Kidney (tissue), 14 donors: ENCODE data around the gene PPP2R5E. TPM values are rescaled to one million over a fixed set of nuclear protein-coding genes. Genes with fewer than 3 reads are reported as not detected.

Experiments
- DNase-seq, 5 donors: peaks; one replicate each; pipeline ENCODE4 v3.0.0-alpha.2; 2013 to 2020
- FAIRE-seq: peaks from 2 replicates; lab custom pipeline; 2012; peaks lifted over from hg19 to GRCh38; lab: Jason Lieb, UNC
- H3K27ac ChIP-seq, 2 donors: one replicate each; pipeline ENCODE4 v1.7.0; 2013; ENCODE audit warnings: low read depth in 2 of 2, low read length in 2 of 2, inconsistent platforms in 1 of 2
- H3K27me3 ChIP-seq: one replicate; pipeline ENCODE4 v1.7.1; 2013; ENCODE audit warnings: low read length, inconsistent platforms; ENCODE audit not compliant: control insufficient read depth, insufficient read depth
- H3K36me3 ChIP-seq, 3 donors: one replicate each; pipeline versions ENCODE4 v1.7.0 to v1.7.1; 2013; ENCODE audit warnings: low read length in 3 of 3, control low read depth in 1 of 3, inconsistent platforms in 1 of 3; ENCODE audit not compliant: insufficient read depth in 3 of 3, control insufficient read depth in 2 of 3
- H3K4me1 ChIP-seq, 3 donors: one replicate each; pipeline versions ENCODE4 v1.7.0 to v1.7.1; 2013; ENCODE audit warnings: low read length in 3 of 3, inconsistent platforms in 1 of 3, low read depth in 1 of 3; ENCODE audit not compliant: control insufficient read depth in 2 of 3, insufficient read depth in 2 of 3
- H3K4me3 ChIP-seq, 3 donors: one replicate each; pipeline versions ENCODE4 v1.7.0 to v1.8.1; 2013; ENCODE audit warnings: low read length in 3 of 3, control low read depth in 1 of 3, inconsistent platforms in 1 of 3
- H3K9ac ChIP-seq, 3 donors: one replicate each; pipeline versions ENCODE4 v1.7.0 to v1.7.1; 2013; ENCODE audit warnings: low read length in 3 of 3, control low read depth in 1 of 3, inconsistent platforms in 1 of 3
- H3K9me3 ChIP-seq, 3 donors: one replicate each; pipeline versions ENCODE4 v1.7.0 to v1.7.1; 2013; ENCODE audit warnings: low read length in 3 of 3, control low read depth in 1 of 3, inconsistent platforms in 1 of 3; ENCODE audit not compliant: control insufficient read depth in 2 of 3, insufficient read depth in 1 of 3
- intact Hi-C: fragments of 100-400 bp; cut with DNase I; formaldehyde crosslinking; loops from one replicate; pipeline ENCODE4 v1.11.1; 2022
- polyA plus RNA-seq: library from polyadenylated mRNA; stranded (reverse); fragments of 350-450 nt; fragmentation: Illumina TruSeq; extraction: RNeasy Lipid Tissue Mini Kit (QIAGEN cat#74804); gene quantifications from one replicate; pipeline ENCODE4 v1.2.3, GENCODE V29; 2014; ENCODE audit warnings: low read depth, low replicate concordance; ENCODE audit not compliant: insufficient read depth
- total RNA-seq: library from RNA; stranded (reverse); fragmentation: NEBNext Ultra II Directional; extraction: Animal tissue kit (Norgen Biotek cat#: 25700); gene quantifications from one replicate; pipeline ENCODE4 v1.2.1, GENCODE V29; 2021
- TF ChIP-seq, protein P1 (sequence below): IDR thresholded peaks from 3 replicates; pipeline ENCODE4 v1.5.1; 2012; ENCODE audit warnings: mild to moderate bottlenecking, moderate library complexity, borderline replicate concordance; ENCODE audit not compliant: insufficient read depth; ENCODE audit errors: extremely low read depth
- donor health status: control.
- donor health status: control.
- donor health status: control.
- donor health status: control.
- donor health status: control.
- donor health status: DM: yes; HTN: yes; CAD: no.
- donor health status: Normal renal cell carcinoma (clear cell type).

PPP2R5E gene
- total and polyA plus RNA-seq, 2 donors from 2014 or later, result 9.7 to 46.5 TPM

- Histone ChIP-seq H3K9ac (no peak overlapping the region), H3K36me3 (no peaks in the 10 kb centered on the region), H3K9me3 (no peaks in the 10 kb centered on the region), H3K4me1 (peaks cover 0 to 8% (median 0%) of the 10 kb centered on the region in 3 donors), H3K4me3 (no peak overlapping the region), H3K27ac (no peak overlapping the region), H3K27me3 (no peaks in the 10 kb centered on the region)
- no peak for FAIRE-seq
- TF ChIP-seq, protein P1, sequence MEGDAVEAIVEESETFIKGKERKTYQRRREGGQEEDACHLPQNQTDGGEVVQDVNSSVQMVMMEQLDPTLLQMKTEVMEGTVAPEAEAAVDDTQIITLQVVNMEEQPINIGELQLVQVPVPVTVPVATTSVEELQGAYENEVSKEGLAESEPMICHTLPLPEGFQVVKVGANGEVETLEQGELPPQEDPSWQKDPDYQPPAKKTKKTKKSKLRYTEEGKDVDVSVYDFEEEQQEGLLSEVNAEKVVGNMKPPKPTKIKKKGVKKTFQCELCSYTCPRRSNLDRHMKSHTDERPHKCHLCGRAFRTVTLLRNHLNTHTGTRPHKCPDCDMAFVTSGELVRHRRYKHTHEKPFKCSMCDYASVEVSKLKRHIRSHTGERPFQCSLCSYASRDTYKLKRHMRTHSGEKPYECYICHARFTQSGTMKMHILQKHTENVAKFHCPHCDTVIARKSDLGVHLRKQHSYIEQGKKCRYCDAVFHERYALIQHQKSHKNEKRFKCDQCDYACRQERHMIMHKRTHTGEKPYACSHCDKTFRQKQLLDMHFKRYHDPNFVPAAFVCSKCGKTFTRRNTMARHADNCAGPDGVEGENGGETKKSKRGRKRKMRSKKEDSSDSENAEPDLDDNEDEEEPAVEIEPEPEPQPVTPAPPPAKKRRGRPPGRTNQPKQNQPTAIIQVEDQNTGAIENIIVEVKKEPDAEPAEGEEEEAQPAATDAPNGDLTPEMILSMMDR, result no peak
- intact Hi-C loops, result no loop called here
- DNase-seq, result no peak
These were observed 25.8 kb downstream of the PPP2R5E start for GRCh38 chr14:63517354-63517753.

- H3K9ac ChIP-seq, result no peak overlapping the region
- TF ChIP-seq, protein P1, result no peak
- intact Hi-C loops, result no loop called here
- peaks cover 0 to 8% (median 0%) of the 10 kb centered on the region in 3 donors for H3K4me1 ChIP-seq
- no peaks in the 10 kb centered on the region for H3K27me3 ChIP-seq
- DNase-seq (no peak), FAIRE-seq (no peak)
- no peak overlapping the region for H3K27ac ChIP-seq
- no peak overlapping the region for H3K4me3 ChIP-seq
- H3K9me3 ChIP-seq, result no peaks in the 10 kb centered on the region
- H3K36me3 ChIP-seq, result no peaks in the 10 kb centered on the region
These were observed 27.9 kb downstream of the PPP2R5E start for GRCh38 chr14:63515240-63515639.

GRCh38 chr14:63513756-63514155 lies 29.4 kb downstream of the PPP2R5E start:
- Histone ChIP-seq H3K27ac (no peak overlapping the region), H3K4me1 (peaks cover 0 to 8% (median 0%) of the 10 kb centered on the region in 3 donors)
- no peak for FAIRE-seq

More at GRCh38 chr14:63513756-63514155, 29.4 kb downstream of the PPP2R5E start:
- DNase-seq, result no peak
- intact Hi-C loops, result no loop called here
- Histone ChIP-seq H3K36me3 (no peaks in the 10 kb centered on the region), H3K4me3 (no peak overlapping the region), H3K9me3 (no peaks in the 10 kb centered on the region), H3K27me3 (no peaks in the 10 kb centered on the region), H3K9ac (no peak overlapping the region)
- TF ChIP-seq, protein P1, result no peak
